ENCODE data around the gene ZFYVE28. TPM values are rescaled to one million over a fixed set of nuclear protein-coding genes. Genes with fewer than 3 reads are reported as not detected.

ZFYVE28 gene
- total RNA-seq, 1 experiment from 2014 or later, result 19.2 TPM

GRCh38 chr4:2424581-2424980, 6.1 kb upstream of the ZFYVE28 start:
- Histone ChIP-seq H4K20me1 (ENCODE audit: insufficient read depth) (no peaks in the 10 kb centered on the region), H2AFZ (ENCODE audit: low read depth, low read length, poor library complexity, severe bottlenecking) (no peak overlapping the region), H3K4me3 (replicated peaks in 1 of 2; ENCODE audit: low read depth in 1 of 2, low read length in 2 of 2) (no peak overlapping the region), H3K4me1 (ENCODE audit: control insufficient read depth in 1 of 2, insufficient read depth in 2 of 2, low read length in 2 of 2) (peaks cover under 1 to 2% of the 10 kb centered on the region in 2 experiments; a peak in 3 of 4 replicates), H3K9ac (ENCODE audit: low read length) (no peak overlapping the region), H3K9me2 (ENCODE audit: insufficient read depth) (no peaks in the 10 kb centered on the region), H3K27ac (ENCODE audit: low read depth, low read length) (no peak overlapping the region), H3K79me2 (ENCODE audit: insufficient read depth, low read length) (no peaks in the 10 kb centered on the region), H3K9me3 (ENCODE audit: control insufficient read depth in 1 of 2, insufficient read depth in 1 of 2, low read depth in 1 of 2, low read length in 2 of 2) (no peaks in the 10 kb centered on the region), H3K27me3 (ENCODE audit: insufficient read depth, low read length) (peaks cover 14% of the 10 kb centered on the region; the same call in 1 of the 2 replicates), H3K36me3 (ENCODE audit: control insufficient read depth in 1 of 2, insufficient read depth in 2 of 2, low read length in 2 of 2) (no peaks in the 10 kb centered on the region), H3K4me2 (ENCODE audit: low read length) (no peak overlapping the region)
- POLR2A ChIA-PET, result interaction anchor here (0.7 kb wide), 1 partner anchor 65 kb away, joined by 3 read pairs; no protein-coding TSS in a partner anchor
- RAD21 ChIA-PET (ENCODE audit: low non-redundant PET in 1 of 2, low total read pairs in 2 of 2, uncharacterized antibody in 2 of 2, unreplicated experiment in 2 of 2), result no interaction called here
- CTCF ChIA-PET, result interaction anchor here (2.0 kb wide), 1 partner anchor 17 kb away, joined by 7 read pairs; no protein-coding TSS in a partner anchor
- no peak for ATAC-seq
- no peak for TF ChIP-seq REST (IDR thresholded peaks at IDR 0.05; ENCODE audit: low read depth)
- no peak for TF ChIP-seq ELF1 (IDR thresholded peaks at IDR 0.05; ENCODE audit: borderline replicate concordance, low read depth)
- no peak for TF ChIP-seq POLR2AphosphoS5 (IDR thresholded peaks at IDR 0.05; ENCODE audit: low read depth, low read length)
- TF ChIP-seq ATF3 (IDR thresholded peaks at IDR 0.05), result no peak
- no peak for TF ChIP-seq RAD21 (IDR thresholded peaks at IDR 0.05; ENCODE audit: low read depth)
- TF ChIP-seq YY1 (IDR thresholded peaks at IDR 0.05; ENCODE audit: extremely low read depth, insufficient replicate concordance, low read depth, low read length), result no peak
- no peak for TF ChIP-seq EGR1 (IDR thresholded peaks at IDR 0.05; ENCODE audit: low read depth)
- no peak for TF ChIP-seq ZNF274 (IDR thresholded peaks at IDR 0.05; ENCODE audit: low read depth, low read length)
- no peak for TF ChIP-seq MAX (IDR thresholded peaks at IDR 0.05)
- TF ChIP-seq POLR2A (IDR thresholded peaks at IDR 0.05; ENCODE audit: borderline replicate concordance, extremely low read depth, insufficient read depth, insufficient read length), result no peak
- TF ChIP-seq SP1 (IDR thresholded peaks at IDR 0.05; ENCODE audit: low read depth), result no peak
- TF ChIP-seq EZH2phosphoT487 (IDR thresholded peaks at IDR 0.05; ENCODE audit: borderline replicate concordance), result no peak
- TF ChIP-seq FOSL1 (IDR thresholded peaks at IDR 0.05; ENCODE audit: low read depth), result no peak
- TF ChIP-seq SIN3A (IDR thresholded peaks at IDR 0.05; ENCODE audit: low read depth), result no peak
- TF ChIP-seq EZH2 (IDR thresholded peaks at IDR 0.05), result no peak
- no peak for TF ChIP-seq ZFX (IDR thresholded peaks at IDR 0.05)
- no peak for TF ChIP-seq SRF (IDR thresholded peaks at IDR 0.05; ENCODE audit: low read depth)
- TF ChIP-seq CEBPB (IDR thresholded peaks at IDR 0.05; ENCODE audit: low read depth), result no peak
- DNase-seq (ENCODE audit: low read depth, low spot score), result no peak
- intact Hi-C loops (cut with micrococcal nuclease), result no loop called here
- BruUV-seq (replicated peaks), result no TSS peak

Data from HCT116 (cell line).